ENCODE results near the gene SMYD2. TPM values are rescaled to one million over a fixed set of nuclear protein-coding genes. Genes with fewer than 3 reads are reported as not detected.

SMYD2 gene
- polyA plus RNA-seq, 2 of the 4 experiments (the other 2 are of a cell fraction) = 32.3 to 54.9 TPM

DNA sequence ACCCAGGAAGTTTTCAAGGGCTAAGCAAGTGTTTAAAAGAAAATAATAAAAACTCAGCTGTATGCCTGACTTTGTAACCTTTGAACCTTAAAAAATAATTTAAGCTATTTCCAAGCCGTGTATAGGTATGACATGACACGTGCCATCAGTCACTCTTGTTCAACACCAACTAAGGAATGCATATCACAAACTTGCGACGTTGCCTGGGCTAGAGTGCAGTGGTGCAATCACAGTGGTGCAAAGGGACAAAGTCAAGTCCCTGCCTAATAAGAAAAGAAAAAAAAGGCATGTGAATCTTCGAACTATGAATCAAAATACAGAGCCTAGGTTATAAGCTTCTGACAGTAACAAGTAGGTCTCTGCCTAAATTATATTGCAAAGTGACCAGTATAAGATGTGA lies 79.2 kb downstream of the SMYD2 start:
- WGBS (ENCODE audit: missing lambda C conversion rate) = 82% methylated on average over 5 of the region's 5 CpGs
- no peak overlapping the region for H3K4me3 ChIP-seq
- POLR2A ChIA-PET = no interaction called here
- H3K9me3 ChIP-seq = no peaks in the 10 kb centered on the region
- CTCF ChIA-PET = interaction anchor here (1.4 to 2.4 kb wide), 3 partner anchors 28 to 225 kb away, joined by 6 to 15 read pairs (median 6); no protein-coding TSS in a partner anchor
- no peak for ATAC-seq
- H3K4me1 ChIP-seq = no peaks in the 10 kb centered on the region
- H3K4me2 ChIP-seq = no peak overlapping the region
- no peak for FAIRE-seq
- no peak for DNase-seq (ENCODE audit: low read depth in 1 of 2, low spot score in 1 of 2)
- TF ChIP-seq NFE2L2 (conservative IDR thresholded peaks at IDR 0.05; ENCODE audit: low read length) (no peak), EHMT2 (IDR thresholded peaks at IDR 0.05; ENCODE audit: low read depth) (no peak), EHF (CRISPR knock-in tag; IDR thresholded peaks at IDR 0.05) (no peak), ZC3H11A (IDR thresholded peaks at IDR 0.05) (no peak), SREBF2 (IDR thresholded peaks at IDR 0.05) (no peak), RARB (CRISPR knock-in tag; IDR thresholded peaks at IDR 0.05) (no peak), CBX8 (IDR thresholded peaks at IDR 0.05) (no peak), CHD2 (IDR thresholded peaks at IDR 0.05; ENCODE audit: low read length, partially characterized antibody) (no peak), RFX5 (IDR thresholded peaks at IDR 0.05) (no peak), CBX2 (IDR thresholded peaks at IDR 0.05; ENCODE audit: borderline replicate concordance, low read depth) (no peak), MYC (IDR thresholded peaks at IDR 0.05; ENCODE audit: borderline replicate concordance, low read length) (no peak), TP53 (CRISPR knock-in tag; IDR thresholded peaks at IDR 0.05) (no peak), PHF8 (IDR thresholded peaks at IDR 0.05; ENCODE audit: borderline replicate concordance, low read depth) (no peak), HEYL (CRISPR knock-in tag; IDR thresholded peaks at IDR 0.05) (no peak), HOXB13 (CRISPR knock-in tag; IDR thresholded peaks at IDR 0.05; ENCODE audit: low read depth) (no peak)
- TF ChIP-seq, protein P1, sequence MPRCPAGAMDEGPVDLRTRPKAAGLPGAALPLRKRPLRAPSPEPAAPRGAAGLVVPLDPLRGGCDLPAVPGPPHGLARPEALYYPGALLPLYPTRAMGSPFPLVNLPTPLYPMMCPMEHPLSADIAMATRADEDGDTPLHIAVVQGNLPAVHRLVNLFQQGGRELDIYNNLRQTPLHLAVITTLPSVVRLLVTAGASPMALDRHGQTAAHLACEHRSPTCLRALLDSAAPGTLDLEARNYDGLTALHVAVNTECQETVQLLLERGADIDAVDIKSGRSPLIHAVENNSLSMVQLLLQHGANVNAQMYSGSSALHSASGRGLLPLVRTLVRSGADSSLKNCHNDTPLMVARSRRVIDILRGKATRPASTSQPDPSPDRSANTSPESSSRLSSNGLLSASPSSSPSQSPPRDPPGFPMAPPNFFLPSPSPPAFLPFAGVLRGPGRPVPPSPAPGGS (IDR thresholded peaks at IDR 0.05) = no peak
- TF ChIP-seq, protein P2, sequence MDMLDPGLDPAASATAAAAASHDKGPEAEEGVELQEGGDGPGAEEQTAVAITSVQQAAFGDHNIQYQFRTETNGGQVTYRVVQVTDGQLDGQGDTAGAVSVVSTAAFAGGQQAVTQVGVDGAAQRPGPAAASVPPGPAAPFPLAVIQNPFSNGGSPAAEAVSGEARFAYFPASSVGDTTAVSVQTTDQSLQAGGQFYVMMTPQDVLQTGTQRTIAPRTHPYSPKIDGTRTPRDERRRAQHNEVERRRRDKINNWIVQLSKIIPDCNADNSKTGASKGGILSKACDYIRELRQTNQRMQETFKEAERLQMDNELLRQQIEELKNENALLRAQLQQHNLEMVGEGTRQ (IDR thresholded peaks at IDR 0.05) = no peak
- TF ChIP-seq, protein P3, sequence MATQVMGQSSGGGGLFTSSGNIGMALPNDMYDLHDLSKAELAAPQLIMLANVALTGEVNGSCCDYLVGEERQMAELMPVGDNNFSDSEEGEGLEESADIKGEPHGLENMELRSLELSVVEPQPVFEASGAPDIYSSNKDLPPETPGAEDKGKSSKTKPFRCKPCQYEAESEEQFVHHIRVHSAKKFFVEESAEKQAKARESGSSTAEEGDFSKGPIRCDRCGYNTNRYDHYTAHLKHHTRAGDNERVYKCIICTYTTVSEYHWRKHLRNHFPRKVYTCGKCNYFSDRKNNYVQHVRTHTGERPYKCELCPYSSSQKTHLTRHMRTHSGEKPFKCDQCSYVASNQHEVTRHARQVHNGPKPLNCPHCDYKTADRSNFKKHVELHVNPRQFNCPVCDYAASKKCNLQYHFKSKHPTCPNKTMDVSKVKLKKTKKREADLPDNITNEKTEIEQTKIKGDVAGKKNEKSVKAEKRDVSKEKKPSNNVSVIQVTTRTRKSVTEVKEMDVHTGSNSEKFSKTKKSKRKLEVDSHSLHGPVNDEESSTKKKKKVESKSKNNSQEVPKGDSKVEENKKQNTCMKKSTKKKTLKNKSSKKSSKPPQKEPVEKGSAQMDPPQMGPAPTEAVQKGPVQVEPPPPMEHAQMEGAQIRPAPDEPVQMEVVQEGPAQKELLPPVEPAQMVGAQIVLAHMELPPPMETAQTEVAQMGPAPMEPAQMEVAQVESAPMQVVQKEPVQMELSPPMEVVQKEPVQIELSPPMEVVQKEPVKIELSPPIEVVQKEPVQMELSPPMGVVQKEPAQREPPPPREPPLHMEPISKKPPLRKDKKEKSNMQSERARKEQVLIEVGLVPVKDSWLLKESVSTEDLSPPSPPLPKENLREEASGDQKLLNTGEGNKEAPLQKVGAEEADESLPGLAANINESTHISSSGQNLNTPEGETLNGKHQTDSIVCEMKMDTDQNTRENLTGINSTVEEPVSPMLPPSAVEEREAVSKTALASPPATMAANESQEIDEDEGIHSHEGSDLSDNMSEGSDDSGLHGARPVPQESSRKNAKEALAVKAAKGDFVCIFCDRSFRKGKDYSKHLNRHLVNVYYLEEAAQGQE (IDR thresholded peaks at IDR 0.05) = no peak
- TF ChIP-seq, protein P4, sequence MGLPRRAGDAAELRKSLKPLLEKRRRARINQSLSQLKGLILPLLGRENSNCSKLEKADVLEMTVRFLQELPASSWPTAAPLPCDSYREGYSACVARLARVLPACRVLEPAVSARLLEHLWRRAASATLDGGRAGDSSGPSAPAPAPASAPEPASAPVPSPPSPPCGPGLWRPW (IDR thresholded peaks at IDR 0.05) = no peak
- no peak overlapping the region for H3K27ac ChIP-seq

DNA sequence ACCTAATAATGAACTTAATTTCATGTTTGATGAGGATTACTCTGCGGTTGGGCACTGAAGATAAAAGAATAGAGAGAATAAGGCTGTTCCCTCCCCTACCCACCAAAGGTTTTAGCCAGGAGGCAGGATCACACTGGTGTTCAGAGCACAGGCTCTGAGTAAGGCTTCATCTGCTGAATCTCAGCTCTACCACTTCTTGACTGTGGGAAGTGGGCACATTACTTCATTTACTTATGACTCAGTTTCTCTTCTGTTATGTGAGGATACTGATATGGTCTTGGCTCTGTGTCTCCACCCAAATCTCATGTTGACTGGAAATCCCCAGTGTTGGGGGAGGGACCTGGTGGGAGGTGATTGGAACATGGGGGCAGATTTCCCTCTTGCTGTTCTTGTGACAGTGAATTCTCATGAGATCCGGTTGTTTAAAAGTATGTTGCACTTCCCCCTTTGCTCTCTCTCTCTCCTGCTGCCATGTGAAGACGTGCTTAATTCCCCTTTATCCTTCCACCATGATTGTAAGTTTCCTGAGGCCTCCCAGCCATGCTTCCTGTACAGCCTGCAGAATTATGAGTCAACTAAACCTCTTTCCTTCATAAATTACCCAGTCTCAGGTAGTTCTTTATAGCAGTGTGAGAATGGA lies 79.7 kb downstream of the SMYD2 start:
- no peak overlapping the region for H3K4me2 ChIP-seq
- no peak for ATAC-seq
- H3K4me3 ChIP-seq = no peak overlapping the region
- TF ChIP-seq MAZ (IDR thresholded peaks at IDR 0.05; ENCODE audit: borderline replicate concordance, low read depth, low read length) = no peak
- H3K4me1 ChIP-seq = no peaks in the 10 kb centered on the region
- 87% methylated on average over 3 of the region's 3 CpGs for WGBS (ENCODE audit: missing lambda C conversion rate)
- no peak for FAIRE-seq
- CTCF ChIA-PET = interaction anchor here (0.8 to 2.4 kb wide), 5 partner anchors 21 to 225 kb away, joined by 3 to 15 read pairs (median 6); no protein-coding TSS in a partner anchor
- no peak overlapping the region for H3K27ac ChIP-seq
- H3K9me3 ChIP-seq = no peaks in the 10 kb centered on the region
- POLR2A ChIA-PET = no interaction called here
- no peak for DNase-seq (ENCODE audit: low read depth in 1 of 2, low spot score in 1 of 2)

All from A549 (cell line).